H1 (cell line): Measurements from ENCODE around the gene HMGB1. TPM values are rescaled to one million over a fixed set of nuclear protein-coding genes. Genes with fewer than 3 reads are reported as not detected.

ENCODE experiments used
- CTCF ChIA-PET: fragments of 300-600 bp; sonication (Branson Sonifier 250); formaldehyde crosslinking; loops from one replicate; lab custom pipeline; 2021; ENCODE audit not compliant: partially characterized antibody; lab: Charles Lee
- POLR2A ChIA-PET: fragments of 300-600 bp; sonication (Branson Sonifier 250); formaldehyde crosslinking; loops from one replicate; lab custom pipeline; 2021; ENCODE audit warnings: inconsistent platforms; ENCODE audit not compliant: partially characterized antibody; lab: Charles Lee
- DNase-seq, 2 experiments: peaks; one replicate each; pipeline versions ENCODE4 v3.0.0 to v3.0.0-alpha.2; 2010 to 2022; ENCODE audit warnings: low spot score in 2 of 2, low read depth in 1 of 2, mixed read lengths in 1 of 2
- FAIRE-seq: peaks from 2 replicates; lab custom pipeline; 2011; peaks lifted over from hg19 to GRCh38; lab: Jason Lieb, UNC
- H2AFZ ChIP-seq: 2 replicates; pipeline ENCODE4 v1.8.1; 2012; ENCODE audit warnings: low read length, inconsistent platforms
- H2AK5ac ChIP-seq: 2 replicates; pipeline ENCODE4 v1.6.1; 2013; ENCODE audit warnings: low read depth, low read length
- H2BK120ac ChIP-seq: replicated peaks from 2 replicates; pipeline ENCODE3; 2013; ENCODE audit warnings: low read depth, low read length, inconsistent platforms
- H2BK12ac ChIP-seq: 2 replicates; pipeline ENCODE4 v1.6.1; 2013; ENCODE audit warnings: low read depth, low read length
- H2BK15ac ChIP-seq: 2 replicates; pipeline ENCODE4 v1.6.1; 2013; ENCODE audit warnings: low read length
- H2BK20ac ChIP-seq: 2 replicates; pipeline ENCODE4 v1.6.1; 2013; ENCODE audit warnings: low read length
- H2BK5ac ChIP-seq: 2 replicates; pipeline ENCODE4 v1.6.1; 2013; ENCODE audit warnings: low read depth, low read length
- H3K14ac ChIP-seq: 2 replicates; pipeline ENCODE4 v1.6.1; 2013; ENCODE audit warnings: inconsistent platforms; ENCODE audit not compliant: insufficient read length
- H3K18ac ChIP-seq: 2 replicates; pipeline ENCODE4 v1.6.1; 2013; ENCODE audit warnings: low read length; ENCODE audit errors: extremely low read depth
- H3K23ac ChIP-seq: 2 replicates; pipeline ENCODE4 v1.6.1; 2013; ENCODE audit warnings: inconsistent platforms; ENCODE audit not compliant: insufficient read length
- H3K23me2 ChIP-seq: 2 replicates; pipeline ENCODE4 v1.6.1; 2013; ENCODE audit warnings: low read depth, low read length
- H3K27ac ChIP-seq: 2 replicates; pipeline ENCODE4 v1.6.1; 2011; ENCODE audit warnings: low read depth, low read length, inconsistent platforms
- H3K27me3 ChIP-seq, 4 experiments: replicated peaks in 1 of 4; 1 replicate in 1 of 4; 2 replicates in 3 of 4; pipeline versions ENCODE4 v1.6.1 to v1.8.1; 2011 to 2013; ENCODE audit warnings: low read length in 3 of 4, mild to moderate bottlenecking in 3 of 4, inconsistent platforms in 2 of 4, mixed read lengths in 2 of 4, moderate library complexity in 1 of 4; ENCODE audit not compliant: control insufficient read depth in 3 of 4, insufficient read depth in 3 of 4; ENCODE audit errors: extremely low read depth in 1 of 4
- H3K36me3 ChIP-seq, 4 experiments: 2 replicates each; pipeline versions ENCODE4 v1.6.1 to v1.8.1; 2011 to 2013; ENCODE audit warnings: mild to moderate bottlenecking in 4 of 4, low read length in 3 of 4, moderate library complexity in 2 of 4, control low read depth in 1 of 4, inconsistent platforms in 1 of 4; ENCODE audit not compliant: insufficient read depth in 4 of 4, control insufficient read depth in 2 of 4
- H3K4ac ChIP-seq: replicated peaks from 2 replicates; pipeline ENCODE3; 2013; ENCODE audit warnings: low read length, low read depth, mixed read lengths, inconsistent platforms; ENCODE audit not compliant: insufficient read length
- H3K4me1 ChIP-seq, 4 experiments: replicated peaks in 1 of 4; 1 replicate in 1 of 4; 2 replicates in 3 of 4; pipeline versions ENCODE4 v1.6.1 to v1.8.1; 2011 to 2013; ENCODE audit warnings: low read length in 3 of 4, inconsistent platforms in 2 of 4, mixed read lengths in 1 of 4; ENCODE audit not compliant: insufficient read depth in 4 of 4, control insufficient read depth in 3 of 4
- H3K4me2 ChIP-seq, 2 experiments: 2 replicates each; pipeline versions ENCODE4 v1.6.1 to v1.8.1; 2011 to 2013; ENCODE audit warnings: low read depth in 2 of 2, low read length in 2 of 2, control low read depth in 1 of 2, inconsistent platforms in 1 of 2, mild to moderate bottlenecking in 1 of 2; ENCODE audit not compliant: insufficient read depth in 1 of 2
- H3K4me3 ChIP-seq, 4 experiments: fragments of 200-600, 300-600 bp in 1 of 4; sonication (generic), shearing (Covaris generic), sonication (Bioruptor Twin) in 1 of 4; 2 replicates each; pipeline versions ENCODE4 v1.5.1 to v1.8.1; 2011 to 2016; ENCODE audit warnings: low read length in 4 of 4, low read depth in 3 of 4, control low read depth in 2 of 4, inconsistent platforms in 2 of 4, mild to moderate bottlenecking in 2 of 4, mixed read lengths in 1 of 4, moderate library complexity in 1 of 4; ENCODE audit not compliant: insufficient read depth in 2 of 4; ENCODE audit errors: extremely low read depth in 1 of 4
- H3K56ac ChIP-seq: replicated peaks from 2 replicates; pipeline ENCODE3; 2013; ENCODE audit warnings: low read depth, mild to moderate bottlenecking, mixed read lengths, low read length, inconsistent platforms; ENCODE audit not compliant: insufficient read length
- H3K79me1 ChIP-seq: 2 replicates; pipeline ENCODE4 v1.6.1; 2013; ENCODE audit warnings: low read depth, low read length, control low read depth
- H3K79me2 ChIP-seq, 2 experiments: 2 replicates each; pipeline versions ENCODE4 v1.6.1 to v1.8.1; 2012 to 2013; ENCODE audit warnings: low read length in 2 of 2, mild to moderate bottlenecking in 2 of 2, inconsistent platforms in 1 of 2; ENCODE audit not compliant: insufficient read depth in 2 of 2, control insufficient read depth in 1 of 2
- H3K9ac ChIP-seq, 4 experiments: replicated peaks in 1 of 4; 1 replicate in 1 of 4; 2 replicates in 3 of 4; pipeline versions ENCODE4 v1.6.1 to v1.8.1; 2011 to 2013; ENCODE audit warnings: low read depth in 3 of 4, low read length in 3 of 4, control low read depth in 2 of 4, mild to moderate bottlenecking in 2 of 4, moderate library complexity in 2 of 4, inconsistent platforms in 1 of 4; ENCODE audit errors: extremely low read depth in 1 of 4
- H3K9me3 ChIP-seq, 2 experiments: 2 replicates each; pipeline versions ENCODE4 v1.6.1 to v1.8.1; 2012 to 2013; ENCODE audit warnings: mild to moderate bottlenecking in 2 of 2, moderate library complexity in 2 of 2, control low read depth in 1 of 2, inconsistent platforms in 1 of 2, low read depth in 1 of 2, low read length in 1 of 2, mixed read lengths in 1 of 2; ENCODE audit not compliant: insufficient read depth in 2 of 2
- H4K20me1 ChIP-seq, 2 experiments: replicated peaks in 1 of 2; 2 replicates each; pipeline versions ENCODE3 to v1.8.1; 2011 to 2013; ENCODE audit warnings: inconsistent platforms in 2 of 2, low read length in 2 of 2, mild to moderate bottlenecking in 1 of 2; ENCODE audit not compliant: insufficient read depth in 2 of 2, control insufficient read depth in 1 of 2
- H4K5ac ChIP-seq: 2 replicates; pipeline ENCODE4 v1.6.1; 2013; ENCODE audit warnings: low read length, low read depth, mixed read lengths, inconsistent platforms; ENCODE audit not compliant: insufficient read length
- H4K8ac ChIP-seq: 2 replicates; pipeline ENCODE4 v1.8.0; 2013; ENCODE audit warnings: mild to moderate bottlenecking, moderate library complexity, low read length, inconsistent platforms; ENCODE audit not compliant: insufficient read depth; ENCODE audit errors: extremely low read depth
- H4K91ac ChIP-seq: replicated peaks from 2 replicates; pipeline ENCODE3; 2013; ENCODE audit warnings: low read length, mixed read lengths, inconsistent platforms; ENCODE audit not compliant: insufficient read length
- BACH1 ChIP-seq: IDR thresholded peaks from 2 replicates; pipeline ENCODE4 v1.6.1; 2012; ENCODE audit warnings: low read length, improper control_type of control experiment
- BCL11A ChIP-seq, 2 experiments: IDR thresholded peaks; one replicate each; pipeline ENCODE4 v1.6.1; 2011; ENCODE audit warnings: low read depth in 2 of 2, low read length in 2 of 2, mild to moderate bottlenecking in 2 of 2
- BRCA1 ChIP-seq: IDR thresholded peaks from 2 replicates; pipeline ENCODE4 v1.6.1; 2012; ENCODE audit warnings: low read depth, low read length, improper control_type of control experiment
- CHD2 ChIP-seq: IDR thresholded peaks from 2 replicates; pipeline ENCODE4 v1.6.1; 2012; ENCODE audit warnings: low read length, improper control_type of control experiment
- EP300 ChIP-seq, 2 experiments: IDR thresholded peaks; 1 replicate in 1 of 2; 2 replicates in 1 of 2; pipeline ENCODE4 v1.6.1; 2011 to 2012; ENCODE audit warnings: low read depth in 2 of 2, low read length in 2 of 2, mild to moderate bottlenecking in 2 of 2, borderline replicate concordance in 1 of 2, inconsistent platforms in 1 of 2, moderate library complexity in 1 of 2
- KDM4A ChIP-seq: IDR thresholded peaks from one replicate; pipeline ENCODE4 v1.7.1; 2012; ENCODE audit warnings: low read depth, mild to moderate bottlenecking, moderate library complexity, low read length, inconsistent platforms; ENCODE audit not compliant: severe bottlenecking
- KDM5A ChIP-seq: fragments of 200-600 bp; IDR thresholded peaks from 2 replicates; pipeline ENCODE4 v1.7.1; 2012; ENCODE audit warnings: mild to moderate bottlenecking, low read length, inconsistent platforms, mixed read lengths
- MAFK ChIP-seq: IDR thresholded peaks from 2 replicates; pipeline ENCODE4 v1.6.1; 2012; ENCODE audit warnings: low read depth, mild to moderate bottlenecking, improper control_type of control experiment, low read length
- POLR2A ChIP-seq, 2 experiments: IDR thresholded peaks; 1 replicate in 1 of 2; 2 replicates in 1 of 2; pipeline ENCODE4 v1.6.1; 2011; ENCODE audit warnings: low read depth in 2 of 2, low read length in 2 of 2, mild to moderate bottlenecking in 2 of 2; ENCODE audit errors: control extremely low read depth in 1 of 2
- SIN3A ChIP-seq, 2 experiments: IDR thresholded peaks in 1 of 2; conservative IDR thresholded peaks in 1 of 2; 2 replicates each; pipeline ENCODE4 v1.6.1; 2011 to 2012; ENCODE audit warnings: low read length in 2 of 2, improper control_type of control experiment in 1 of 2, low read depth in 1 of 2, mild to moderate bottlenecking in 1 of 2
- TEAD4 ChIP-seq: IDR thresholded peaks from 2 replicates; pipeline ENCODE4 v1.6.1; 2012; ENCODE audit warnings: low read depth, low read length, inconsistent platforms, mixed read lengths
- WGBS, 2 experiments: shearing (Covaris generic) in 1 of 2; methylation state at CpG; one replicate each; pipeline versions ENCODE4 v1.1.6 to v1.1.7; 2013 to 2015; ENCODE audit warnings: low lambda C conversion rate in 2 of 2, mixed read lengths in 2 of 2, inconsistent platforms in 1 of 2, low coverage in 1 of 2, missing lambda C conversion rate in 1 of 2; ENCODE audit not compliant: insufficient replicate concordance in 2 of 2, insufficient coverage in 1 of 2, insufficient read length in 1 of 2; ENCODE audit errors: extremely low coverage in 1 of 2, missing lambda C conversion rate in 1 of 2; 5-methylcytosine and 5-hydroxymethylcytosine counted together
- polyA plus RNA-seq, 7 experiments: library from polyadenylated mRNA; depleted of rRNA in 3 of 7; stranded (reverse) in 5 of 7; unstranded in 2 of 7; fragments of >200 nt in 5 of 7; fragments of 200-250 nt in 2 of 7; gene quantifications; 1 replicate in 5 of 7; 2 replicates in 1 of 7; 4 replicates in 1 of 7; pipeline versions ENCODE4 v1.2.1 to v1.2.3, GENCODE V29; 2011 to 2013; ENCODE audit warnings: missing spikeins in 2 of 7, mixed read lengths in 2 of 7
- total RNA-seq: library from RNA; stranded (reverse); fragmentation: NEBNext Ultra II Directional; extraction: Animal tissue kit (Norgen Biotek cat#: 25700); gene quantifications from 2 replicates; pipeline ENCODE4 v1.2.1, GENCODE V29; 2021
- TF ChIP-seq, protein P1 (sequence below): IDR thresholded peaks from 2 replicates; pipeline ENCODE4 v1.6.1; 2011; ENCODE audit warnings: low read length, improper control_type of control experiment

The HMGB1 gene
- total and polyA plus RNA-seq, 2 of the 8 experiments (the other 6 are each of a cell fraction or from before 2014, with no cell fraction given): 123 to 776 TPM

GRCh38 chr13:30406779-30407416 lies 58.8 kb downstream of the HMGB1 start:
- POLR2A ChIA-PET: interaction anchor here (0.7 to 2.7 kb wide), 2 partner anchors 12 to 16 kb away, joined by 3 to 8 read pairs; partner anchors contain the start of gene UBE2L5
- H4K8ac ChIP-seq: no peak overlapping the region
- no peak for TF ChIP-seq BACH1
- TF ChIP-seq KDM4A: no peak
- TF ChIP-seq KDM5A: no peak
- no peak for TF ChIP-seq BCL11A (IDR thresholded peaks at IDR 0.05; ENCODE audit: low read depth in 2 of 2, low read length in 2 of 2)
- no peak for TF ChIP-seq EP300 (IDR thresholded peaks at IDR 0.05; ENCODE audit: borderline replicate concordance in 1 of 2, low read depth in 2 of 2, low read length in 2 of 2)
- TF ChIP-seq MAFK: no peak
- TF ChIP-seq SIN3A (conservative IDR thresholded peaks at IDR 0.05 in 1 of 2, IDR thresholded peaks at IDR 0.05 in 1 of 2; ENCODE audit: low read depth in 1 of 2, low read length in 2 of 2): no peak
- no peak for TF ChIP-seq CHD2
- TF ChIP-seq BRCA1: no peak
- TF ChIP-seq, protein P1, sequence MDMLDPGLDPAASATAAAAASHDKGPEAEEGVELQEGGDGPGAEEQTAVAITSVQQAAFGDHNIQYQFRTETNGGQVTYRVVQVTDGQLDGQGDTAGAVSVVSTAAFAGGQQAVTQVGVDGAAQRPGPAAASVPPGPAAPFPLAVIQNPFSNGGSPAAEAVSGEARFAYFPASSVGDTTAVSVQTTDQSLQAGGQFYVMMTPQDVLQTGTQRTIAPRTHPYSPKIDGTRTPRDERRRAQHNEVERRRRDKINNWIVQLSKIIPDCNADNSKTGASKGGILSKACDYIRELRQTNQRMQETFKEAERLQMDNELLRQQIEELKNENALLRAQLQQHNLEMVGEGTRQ: no peak
- TF ChIP-seq TEAD4: no peak
- TF ChIP-seq POLR2A (IDR thresholded peaks at IDR 0.05; ENCODE audit: control extremely low read depth in 1 of 2, low read depth in 2 of 2, low read length in 2 of 2): no peak

More at GRCh38 chr13:30406779-30407416, 58.8 kb downstream of the HMGB1 start:
- Histone ChIP-seq H3K23me2 (no peaks in the 10 kb centered on the region), H3K79me2 (no peaks in the 10 kb centered on the region), H3K9ac (no peak overlapping the region), H4K5ac (no peak overlapping the region), H3K4me1 (peaks cover 3 to 7% (median 6%) of the 10 kb centered on the region in 4 experiments), H3K27ac (no peak overlapping the region), H2AK5ac (no peak overlapping the region), H4K20me1 (no peaks in the 10 kb centered on the region), H2BK5ac (no peak overlapping the region), H3K79me1 (no peaks in the 10 kb centered on the region), H2BK120ac (no peak overlapping the region), H2AFZ (no peak overlapping the region; the same call in 1 of the 2 replicates), H3K14ac (no peak overlapping the region), H3K56ac (no peak overlapping the region), H3K4me2 (no peak overlapping the region), H4K91ac (no peak overlapping the region), H3K4me3 (no peak overlapping the region), H3K18ac (no peak overlapping the region), H2BK20ac (no peak overlapping the region), H2BK12ac (no peak overlapping the region), H3K27me3 (peaks cover 0 to 12% (median 8%) of the 10 kb centered on the region in 4 experiments; a peak in 6 of 7 replicates), H3K23ac (no peak overlapping the region), H2BK15ac (0 out of 2 replicates have a peak overlapping the region, but pooled peaks have one; percentile 20), H3K9me3 (no peaks in the 10 kb centered on the region), H3K4ac (no peak overlapping the region), H3K36me3 (no peaks in the 10 kb centered on the region)
- 87% methylated on average over 8 of the region's 8 CpGs; no CpG with 5 or more reads in 1 of the 2 experiments for WGBS, 2 experiments
- CTCF ChIA-PET: interaction anchor here (0.6 to 5.6 kb wide), 6 partner anchors 12 to 217 kb away, joined by 3 to 42 read pairs (median 3); no protein-coding TSS in a partner anchor
- FAIRE-seq (no peak), DNase-seq (no peak)
